Activated naive CD8-positive, alpha-beta T cell treated with anti-CD3 and anti-CD28 coated beads, Interleukin-2, amount 50 U/mL, for 24 hours (primary cell): ENCODE measurements around the gene MLN.

Experiments
- ATAC-seq: fragments of 150-1000 bp; cut with Tn5 transposase; one replicate; pipeline ENCODE4 v1.10.0; 2021
- DNase-seq: peaks from one replicate; pipeline ENCODE4 v3.0.0; 2021
- H3K27ac Mint-ChIP-seq: one replicate; pipeline ENCODE4 v1.8.0; 2021; ENCODE audit warnings: mild to moderate bottlenecking, mixed read lengths
- H3K27me3 Mint-ChIP-seq: one replicate; pipeline ENCODE4 v1.8.0; 2021; ENCODE audit warnings: mixed read lengths
- H3K36me3 Mint-ChIP-seq: one replicate; pipeline ENCODE4 v1.8.0; 2021; ENCODE audit warnings: low read depth, mixed read lengths
- H3K4me1 Mint-ChIP-seq: one replicate; pipeline ENCODE4 v1.8.0; 2021; ENCODE audit warnings: mixed read lengths
- H3K4me3 Mint-ChIP-seq: one replicate; pipeline ENCODE4 v1.8.0; 2021; ENCODE audit warnings: mild to moderate bottlenecking, moderate library complexity, mixed read lengths
- H3K9me3 Mint-ChIP-seq: one replicate; pipeline ENCODE4 v1.8.0; 2021; ENCODE audit warnings: mixed read lengths

Gene MLN

DNA sequence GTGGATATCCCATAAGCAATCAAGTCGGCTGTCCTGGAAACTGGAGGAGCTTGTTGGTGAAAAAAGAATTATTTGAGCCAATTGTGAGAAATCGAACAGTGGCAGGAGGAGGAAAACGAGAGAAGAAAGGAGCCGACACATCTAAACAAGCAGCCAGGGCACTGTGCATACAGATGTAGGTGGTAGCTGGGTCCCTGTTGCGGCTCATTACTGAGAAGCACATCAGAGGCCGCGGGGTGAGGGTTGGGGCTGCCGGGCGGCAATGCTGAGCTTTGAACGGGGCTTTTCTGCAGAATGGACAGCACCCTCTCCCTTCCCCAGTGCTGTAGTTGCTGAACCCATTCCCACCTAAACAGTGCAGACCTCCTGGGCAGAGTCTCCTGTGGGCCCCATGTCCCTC, 10.8 kb downstream of the MLN start:
- Mint-ChIP-seq H3K9me3 (no peaks in the 10 kb centered on the region), H3K27me3 (no peaks in the 10 kb centered on the region), H3K4me3 (no peak overlapping the region), H3K27ac (no peak overlapping the region), H3K4me1 (peaks cover 7% of the 10 kb centered on the region), H3K36me3 (peaks cover under 1% of the 10 kb centered on the region)
- ATAC-seq, result no peak
- DNase-seq, result no peak

DNA sequence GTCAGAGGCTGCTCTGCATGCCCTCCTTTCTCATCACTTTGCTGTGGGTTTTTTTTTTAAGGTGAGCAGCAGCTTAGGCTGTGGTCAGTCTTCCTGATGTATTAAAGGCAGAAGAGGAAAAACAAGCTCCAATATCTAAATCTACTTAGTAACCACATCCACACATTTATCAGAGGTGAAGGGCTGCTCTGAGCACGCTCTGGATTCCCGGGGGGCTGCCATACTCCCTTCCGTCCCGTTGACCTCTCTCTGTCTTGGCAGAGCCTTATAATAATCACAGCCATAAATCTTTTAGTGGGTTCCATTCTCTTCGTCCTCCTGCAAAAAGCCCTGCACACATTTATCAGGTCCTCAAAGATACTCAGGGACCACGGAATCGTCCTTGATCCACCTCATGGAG, 12.2 kb downstream of the MLN start:
- Mint-ChIP-seq H3K36me3 (peaks cover 3% of the 10 kb centered on the region), H3K4me3 (no peak overlapping the region)

DNA sequence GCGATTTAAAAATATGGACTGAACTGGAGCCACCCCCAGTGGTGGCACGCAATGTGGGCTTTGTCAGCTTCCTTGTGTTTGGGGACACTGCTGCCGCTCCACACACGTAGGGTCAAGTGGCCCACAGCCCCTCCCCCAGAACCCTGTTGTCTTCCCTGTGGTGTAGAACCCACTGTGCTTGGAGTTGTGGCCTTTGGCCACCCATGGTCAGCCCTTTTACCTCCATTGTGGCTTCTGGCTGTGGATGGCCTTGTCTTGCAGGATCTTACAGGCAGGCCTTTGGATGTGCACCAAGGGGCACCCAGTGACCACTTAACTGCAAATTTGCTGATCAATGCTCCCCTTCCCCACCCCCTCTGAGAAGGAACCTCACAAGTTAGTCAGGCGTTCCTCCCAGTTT, 12.9 kb downstream of the MLN start:
- Mint-ChIP-seq H3K4me3 (no peak overlapping the region), H3K27ac (no peak overlapping the region), H3K4me1 (peaks cover 27% of the 10 kb centered on the region), H3K36me3 (peaks cover 10% of the 10 kb centered on the region), H3K27me3 (no peaks in the 10 kb centered on the region), H3K9me3 (no peaks in the 10 kb centered on the region)
- ATAC-seq (no peak), DNase-seq (no peak)

More for the DNA sequence above, 12.2 kb downstream of the MLN start:
- H3K27ac Mint-ChIP-seq, result no peak overlapping the region
- DNase-seq (no peak), ATAC-seq (no peak)
- no peaks in the 10 kb centered on the region for H3K27me3 Mint-ChIP-seq
- peaks cover 20% of the 10 kb centered on the region for H3K4me1 Mint-ChIP-seq
- no peaks in the 10 kb centered on the region for H3K9me3 Mint-ChIP-seq

DNA sequence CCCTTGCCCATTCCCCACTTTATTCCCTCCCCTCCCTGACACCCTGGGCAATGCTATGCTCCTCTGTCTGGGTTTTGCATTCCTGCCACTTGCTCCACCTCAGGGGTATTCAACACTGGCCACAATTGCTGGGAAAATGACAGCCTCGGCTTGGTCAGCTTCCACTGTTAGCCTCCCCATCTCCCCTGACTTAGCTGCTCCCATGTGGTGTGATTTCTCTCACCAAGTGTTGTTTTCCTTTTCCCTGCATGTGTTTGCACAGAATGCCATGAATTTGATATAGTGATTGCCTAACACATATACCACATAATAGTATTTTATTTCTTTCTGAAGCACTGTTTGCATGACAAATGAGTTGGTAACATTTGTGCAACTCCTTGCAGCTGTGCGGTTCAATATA, 13.4 kb downstream of the MLN start:
- H3K9me3 Mint-ChIP-seq, result no peaks in the 10 kb centered on the region

DNA sequence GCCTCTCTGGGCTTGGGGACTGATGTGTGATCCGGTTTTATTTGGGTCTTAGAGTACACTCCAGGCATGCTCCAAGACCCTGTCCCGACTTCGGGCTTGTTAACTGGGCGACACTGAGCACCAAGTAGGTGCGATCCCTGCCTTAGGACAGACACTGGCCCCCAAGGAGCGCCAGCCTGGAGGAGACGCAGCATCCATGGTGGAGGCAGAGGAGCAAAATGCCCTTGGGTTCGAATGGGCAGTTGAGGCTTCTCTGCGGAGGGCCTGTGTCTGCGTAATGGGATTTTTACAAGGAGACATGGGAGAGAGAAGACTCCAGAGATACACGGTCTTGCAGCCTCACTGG, 14.3 kb downstream of the MLN start:
- Mint-ChIP-seq H3K36me3 (peaks cover 20% of the 10 kb centered on the region), H3K4me1 (peaks cover 41% of the 10 kb centered on the region), H3K4me3 (peak overlapping the region; percentile 83), H3K27ac (peak overlapping the region; percentile 88), H3K27me3 (no peaks in the 10 kb centered on the region), H3K9me3 (no peaks in the 10 kb centered on the region)
- ATAC-seq (no peak), DNase-seq (no peak)

More for the DNA sequence above, 13.4 kb downstream of the MLN start:
- H3K36me3 Mint-ChIP-seq, result peaks cover 14% of the 10 kb centered on the region
- H3K27me3 Mint-ChIP-seq, result no peaks in the 10 kb centered on the region
- no peak for ATAC-seq
- no peak for DNase-seq
- no peak overlapping the region for H3K4me3 Mint-ChIP-seq
- H3K27ac Mint-ChIP-seq, result no peak overlapping the region
- H3K4me1 Mint-ChIP-seq, result peaks cover 33% of the 10 kb centered on the region

DNA sequence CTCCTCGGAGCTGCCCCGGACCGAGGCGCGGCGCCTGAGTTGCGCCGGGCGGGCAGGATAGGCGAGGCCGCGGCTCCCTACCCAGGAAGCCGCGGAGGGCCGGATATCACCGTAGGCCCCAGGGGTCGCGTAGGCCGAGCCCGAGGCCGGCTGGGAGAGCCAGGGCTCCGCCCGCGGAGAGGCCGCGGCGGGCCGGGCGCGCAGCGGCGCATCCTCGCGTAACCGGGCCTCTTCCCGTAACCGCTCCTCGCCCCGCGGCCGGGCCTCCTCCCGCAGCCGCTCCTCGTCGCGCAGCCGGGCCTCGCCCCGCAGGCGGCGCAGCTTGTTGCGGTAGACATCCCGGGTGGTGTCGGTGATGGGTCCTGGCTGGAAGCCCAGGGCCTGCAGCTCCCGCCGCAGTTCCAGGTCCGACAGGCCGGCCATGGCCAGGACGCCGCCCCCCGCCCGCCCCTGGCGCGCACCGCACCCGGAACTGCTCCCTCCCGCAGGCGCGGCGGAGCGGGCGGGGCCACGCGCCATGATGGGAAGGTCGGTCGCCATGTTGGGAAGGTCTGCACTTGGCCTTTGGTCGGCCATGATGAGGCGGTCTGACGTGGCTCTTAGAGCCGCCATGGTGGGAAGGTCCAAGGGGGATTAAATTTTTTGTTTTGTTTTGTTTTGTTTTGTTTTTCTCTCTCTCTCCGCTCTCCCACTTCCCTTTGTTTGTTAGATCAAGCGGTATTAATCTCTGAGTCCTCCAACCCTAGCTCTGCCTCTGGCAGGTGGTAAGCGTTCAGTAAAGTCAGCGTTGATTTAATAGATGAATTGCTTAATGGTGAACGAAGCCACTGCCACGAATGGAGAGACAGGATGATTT, 14.9 kb downstream of the MLN start, which contains the start of gene LEMD2:
TSS of gene LEMD2 (minus strand) at position 437 of the 856 bp plus-strand sequence. CDS start at position 423, 14 bp downstream.
- H3K36me3 Mint-ChIP-seq, result peaks cover 22% of the 10 kb centered on the region
- DNase-seq (peak; percentile 95), ATAC-seq (peak; percentile 85)
- H3K4me1 Mint-ChIP-seq, result peaks cover 45% of the 10 kb centered on the region
- no peaks in the 10 kb centered on the region for H3K27me3 Mint-ChIP-seq
- no peaks in the 10 kb centered on the region for H3K9me3 Mint-ChIP-seq
- peak within 1 kb of the TSS; percentile 93 for H3K4me3 Mint-ChIP-seq
- peak within 1 kb of the TSS; percentile 96 for H3K27ac Mint-ChIP-seq

DNA sequence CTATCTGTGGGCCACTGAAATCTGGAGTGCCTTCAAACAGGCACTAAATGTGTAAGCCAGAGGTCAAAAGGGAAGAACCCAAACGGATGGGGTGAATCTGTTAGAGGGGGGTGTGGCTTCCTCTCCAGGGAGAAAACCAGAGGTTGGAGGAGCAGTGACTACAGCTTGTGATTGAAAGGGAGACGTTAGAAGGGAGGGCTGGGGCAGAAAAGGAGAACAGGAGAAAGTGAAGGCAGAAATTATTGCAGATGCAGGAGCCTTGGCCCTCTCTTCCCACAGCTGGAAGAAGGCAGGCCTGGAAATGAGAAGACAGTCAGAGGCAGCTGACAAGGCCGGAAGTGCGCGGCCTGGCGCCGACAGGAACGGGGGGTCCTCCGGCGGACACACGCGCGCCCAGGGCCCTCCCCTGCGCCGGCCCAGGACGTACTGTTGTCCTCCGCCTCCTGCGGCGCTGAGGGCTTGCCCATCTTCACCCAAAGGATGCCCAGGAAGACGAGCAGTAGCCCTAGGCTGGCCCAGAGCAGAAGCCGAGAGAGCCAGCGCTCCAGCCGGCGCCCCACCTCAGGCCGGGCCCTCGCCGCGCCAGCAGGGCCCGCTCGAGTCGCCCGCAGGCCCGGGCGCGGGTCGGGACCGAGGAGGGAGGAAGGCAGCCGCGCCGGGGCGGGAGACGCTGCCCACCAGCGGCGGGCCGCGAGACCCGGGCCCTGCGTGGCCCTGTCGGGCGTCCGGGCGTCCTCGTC, 15.7 kb downstream of the MLN start:
- Mint-ChIP-seq H3K36me3 (peaks cover 29% of the 10 kb centered on the region), H3K27ac (peak overlapping the region; percentile 96), H3K27me3 (no peaks in the 10 kb centered on the region), H3K9me3 (no peaks in the 10 kb centered on the region), H3K4me1 (peaks cover 46% of the 10 kb centered on the region), H3K4me3 (peak overlapping the region; percentile 93)
- ATAC-seq (peak; percentile 77), DNase-seq (peak; percentile 71)

DNA sequence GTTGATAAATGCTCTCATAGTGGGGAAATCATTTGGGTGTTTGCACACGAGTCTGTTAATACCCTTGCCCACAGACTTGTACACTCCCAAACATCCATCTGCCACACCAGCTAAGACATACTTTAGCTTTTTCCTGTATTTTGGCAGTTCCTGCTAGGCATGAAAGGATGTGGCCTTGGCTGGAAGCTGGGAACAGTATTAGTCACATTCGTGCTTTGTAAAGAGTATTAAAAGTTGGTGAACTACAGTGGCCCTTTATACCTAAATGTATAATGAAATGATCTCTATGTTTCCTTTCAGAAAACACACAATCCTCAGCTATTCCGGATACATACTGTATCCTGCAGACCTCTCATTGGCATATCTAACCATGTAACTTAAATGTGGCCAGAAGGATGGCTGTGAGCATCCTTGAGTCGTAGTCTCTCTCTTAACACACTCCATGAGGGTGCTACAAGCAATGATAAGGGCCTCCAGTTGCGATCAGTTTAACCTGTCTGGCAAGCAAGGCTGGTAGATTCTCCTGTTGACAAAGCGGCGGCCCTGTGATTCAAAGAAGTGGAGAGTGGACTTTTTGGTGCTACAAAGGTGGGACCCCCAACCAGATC, 16.4 kb downstream of the MLN start:
- peaks cover 46% of the 10 kb centered on the region for H3K4me1 Mint-ChIP-seq
- H3K4me3 Mint-ChIP-seq, result peak overlapping the region; percentile 93
- H3K36me3 Mint-ChIP-seq, result peaks cover 29% of the 10 kb centered on the region
- ATAC-seq, result no peak
- H3K27me3 Mint-ChIP-seq, result no peaks in the 10 kb centered on the region
- DNase-seq, result no peak
- peak overlapping the region; percentile 96 for H3K27ac Mint-ChIP-seq
- no peaks in the 10 kb centered on the region for H3K9me3 Mint-ChIP-seq

DNA sequence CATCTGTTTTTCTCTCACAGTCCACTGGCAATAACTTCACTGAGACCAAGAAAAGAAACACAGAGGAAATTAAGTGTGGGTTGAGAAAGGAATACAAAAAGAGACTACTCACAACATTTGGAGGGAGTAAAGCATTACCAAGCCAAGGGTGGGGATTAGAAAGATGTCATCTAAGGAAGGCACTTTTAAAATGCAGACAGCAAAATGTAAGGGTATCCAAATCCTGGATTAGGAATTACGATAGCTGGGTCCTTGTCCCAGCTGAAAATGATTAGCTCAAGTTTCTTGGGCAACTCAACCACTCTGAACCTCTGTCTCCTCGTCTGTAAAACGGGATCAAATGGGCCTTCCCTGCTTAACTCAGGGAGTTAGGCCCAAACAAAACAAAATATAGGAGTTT, 17.1 kb downstream of the MLN start:
- Mint-ChIP-seq H3K4me1 (peaks cover 46% of the 10 kb centered on the region), H3K27me3 (no peaks in the 10 kb centered on the region), H3K36me3 (peaks cover 29% of the 10 kb centered on the region), H3K4me3 (peak overlapping the region; percentile 93), H3K9me3 (no peaks in the 10 kb centered on the region), H3K27ac (peak overlapping the region; percentile 96)
- DNase-seq (no peak), ATAC-seq (no peak)

DNA sequence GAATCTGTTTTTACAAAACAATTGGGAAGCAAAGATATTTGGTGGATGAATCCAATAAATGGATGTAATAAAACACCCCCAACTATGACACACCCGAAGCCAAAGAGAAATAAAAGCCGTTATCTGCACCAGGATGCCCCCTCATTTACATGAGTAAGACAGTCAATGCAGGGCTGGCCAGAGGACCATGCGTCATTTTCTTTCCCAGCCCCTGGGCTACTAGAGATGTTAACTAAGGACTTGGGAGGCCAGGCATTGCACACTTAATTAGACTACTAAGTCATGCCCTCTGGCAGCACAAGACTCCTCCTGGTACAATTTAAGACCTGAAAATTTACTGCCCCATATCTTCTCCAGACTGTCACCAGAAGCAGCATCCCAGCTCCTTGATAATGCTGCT, 18.0 kb downstream of the MLN start:
- Mint-ChIP-seq H3K27me3 (no peaks in the 10 kb centered on the region), H3K4me1 (peaks cover 46% of the 10 kb centered on the region), H3K27ac (peak overlapping the region; percentile 96), H3K4me3 (peak overlapping the region; percentile 93), H3K36me3 (peaks cover 29% of the 10 kb centered on the region), H3K9me3 (no peaks in the 10 kb centered on the region)
- DNase-seq, result no peak
- ATAC-seq, result no peak

DNA sequence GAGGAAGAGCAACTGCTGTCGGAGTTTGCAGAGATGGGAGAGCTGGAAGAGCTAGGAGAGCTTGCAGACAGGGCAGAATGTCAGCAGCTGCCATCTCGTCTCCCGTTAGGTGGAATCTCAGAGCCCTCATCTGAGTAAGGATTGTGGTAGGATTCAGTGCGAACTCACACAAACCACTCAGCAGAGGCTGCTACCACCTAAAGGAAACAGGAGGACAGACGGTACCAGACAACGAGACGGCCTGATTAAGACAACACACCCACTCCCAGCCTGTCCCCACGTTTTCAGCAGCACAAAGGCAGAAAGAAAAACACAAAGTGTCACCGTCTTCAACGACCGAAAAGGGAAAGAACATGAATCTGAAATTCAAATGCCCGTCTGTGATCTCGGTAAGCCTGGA, 19.0 kb downstream of the MLN start:
- no peak for DNase-seq
- ATAC-seq, result no peak
- Mint-ChIP-seq H3K27ac (no peak overlapping the region), H3K27me3 (no peaks in the 10 kb centered on the region), H3K36me3 (peaks cover 29% of the 10 kb centered on the region), H3K4me3 (no peak overlapping the region), H3K9me3 (no peaks in the 10 kb centered on the region), H3K4me1 (peaks cover 46% of the 10 kb centered on the region)

DNA sequence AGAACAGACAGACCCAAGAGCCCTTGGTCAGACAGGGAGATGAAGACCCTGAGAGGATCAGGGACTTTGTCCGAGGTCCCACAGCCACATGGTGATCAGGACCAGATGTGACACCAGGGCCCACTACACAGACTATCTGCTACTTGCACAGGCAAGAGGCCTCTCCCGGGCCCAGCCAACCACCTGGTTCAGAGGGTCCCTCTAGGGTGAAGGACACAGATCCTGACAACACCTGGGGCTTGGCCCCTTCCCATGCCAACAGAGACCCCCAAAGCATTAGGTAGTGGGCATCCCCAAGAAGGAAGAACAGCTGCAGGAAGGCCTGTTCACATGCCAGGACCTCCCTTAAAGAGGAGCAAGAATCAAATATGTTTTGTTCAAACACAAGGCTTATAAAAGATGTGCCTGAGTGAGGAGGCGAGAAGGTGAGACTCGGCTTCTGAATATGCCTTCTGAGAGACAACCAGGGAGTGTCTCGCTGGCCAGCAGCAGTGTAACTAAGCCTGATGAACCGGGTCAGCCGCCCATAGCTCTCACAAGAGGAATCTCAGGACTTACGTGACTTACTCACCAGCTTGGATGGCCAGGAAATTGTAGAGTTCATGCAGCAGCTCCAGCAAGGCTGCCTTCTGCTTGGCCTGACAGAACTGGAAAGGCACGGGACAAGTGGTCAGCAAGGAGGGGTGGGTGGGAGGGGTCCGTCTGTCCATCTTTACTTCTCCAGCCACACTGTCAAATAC, 19.9 kb downstream of the MLN start:
- peaks cover 41% of the 10 kb centered on the region for H3K4me1 Mint-ChIP-seq
- H3K36me3 Mint-ChIP-seq, result peaks cover 35% of the 10 kb centered on the region

DNA sequence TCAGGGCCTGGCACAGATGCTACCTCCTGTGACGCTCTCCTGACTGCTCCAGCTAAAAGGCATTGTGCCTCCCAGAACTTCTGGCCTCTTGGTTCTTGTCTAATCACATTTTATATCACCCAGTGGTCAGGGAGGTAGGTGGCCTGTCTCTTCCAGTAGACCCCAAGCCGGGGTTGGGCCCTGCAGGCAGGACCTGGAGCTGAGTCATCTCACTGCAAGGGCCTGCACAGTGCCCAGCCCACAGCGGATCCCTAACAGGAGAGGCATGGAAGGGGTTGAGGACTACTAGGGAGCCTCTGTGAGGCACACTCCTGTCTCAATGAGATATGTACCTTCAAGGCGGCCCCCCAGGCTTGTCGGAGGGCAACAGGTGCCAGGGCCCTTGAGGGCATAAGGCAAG, 21.2 kb downstream of the MLN start:
- H3K36me3 Mint-ChIP-seq, result peaks cover 37% of the 10 kb centered on the region
- H3K27ac Mint-ChIP-seq, result no peak overlapping the region
- no peak for DNase-seq
- H3K4me1 Mint-ChIP-seq, result peaks cover 35% of the 10 kb centered on the region
- no peak for ATAC-seq
- H3K9me3 Mint-ChIP-seq, result no peaks in the 10 kb centered on the region
- no peak overlapping the region for H3K4me3 Mint-ChIP-seq
- no peaks in the 10 kb centered on the region for H3K27me3 Mint-ChIP-seq

More for the DNA sequence above, 19.9 kb downstream of the MLN start:
- no peak for DNase-seq
- Mint-ChIP-seq H3K27me3 (no peaks in the 10 kb centered on the region), H3K9me3 (no peaks in the 10 kb centered on the region), H3K27ac (no peak overlapping the region), H3K4me3 (no peak overlapping the region)
- ATAC-seq, result no peak
